T47D (cell line): Measurements from ENCODE around the gene FPR2.

Source experiments
- DNase-seq, 2 experiments: peaks; one replicate each; pipeline versions ENCODE4 v3.0.0 to v3.0.0-alpha.2; 2011 to 2012; ENCODE audit warnings: low read depth in 1 of 2, low spot score in 1 of 2
- JUND ChIP-seq: IDR thresholded peaks from 2 replicates; pipeline ENCODE4 v1.6.1; 2012; ENCODE audit warnings: low read depth
- in situ Hi-C: cut with HindIII; loops from 2 replicates; pipeline ENCODE4 v1.10.0; 2016; ENCODE audit warnings: low sequenced_read_pairs, low pct_unique_long_range_greater_than_20kb

FPR2 gene

GRCh38 chr19:51779703-51780102 lies 18.7 kb downstream of the FPR2 start:
- in situ Hi-C loops: no loop called here
- no peak for TF ChIP-seq JUND
- DNase-seq: no peak

GRCh38 chr19:51780270-51780669 lies 19.3 kb downstream of the FPR2 start:
- in situ Hi-C loops: no loop called here
- DNase-seq: no peak
- no peak for TF ChIP-seq JUND

- no peak for TF ChIP-seq JUND
- in situ Hi-C loops: no loop called here
- DNase-seq: no peak
Measured at GRCh38 chr19:51781999-51782398, 21.0 kb downstream of the FPR2 start.

GRCh38 chr19:51783372-51783771 lies 22.4 kb downstream of the FPR2 start:
- in situ Hi-C loops: no loop called here
- peak in 1 of 2 experiments; percentile 58 for DNase-seq

GRCh38 chr19:51784109-51784785 lies 23.3 kb downstream of the FPR2 start:
- in situ Hi-C loops: no loop called here
- DNase-seq: no peak
- TF ChIP-seq JUND: no peak

More at GRCh38 chr19:51783372-51783771, 22.4 kb downstream of the FPR2 start:
- no peak for TF ChIP-seq JUND

- no peak for TF ChIP-seq JUND
- in situ Hi-C loops: no loop called here
- DNase-seq: no peak
Measured at GRCh38 chr19:51784922-51785690, 24.1 kb downstream of the FPR2 start.

GRCh38 chr19:51786646-51787494 lies 25.9 kb downstream of the FPR2 start:
- in situ Hi-C loops: no loop called here
- no peak for TF ChIP-seq JUND
- no peak for DNase-seq

GRCh38 chr19:51788029-51788428 lies 27.0 kb downstream of the FPR2 start:
- TF ChIP-seq JUND: no peak
- in situ Hi-C loops: no loop called here
- no peak for DNase-seq

GRCh38 chr19:51789061-51789795 lies 28.2 kb downstream of the FPR2 start:
- no peak for TF ChIP-seq JUND
- no peak for DNase-seq
- in situ Hi-C loops: no loop called here

- no peak for TF ChIP-seq JUND
- in situ Hi-C loops: no loop called here
- DNase-seq: no peak
Measured at GRCh38 chr19:51792932-51793331, 32.0 kb downstream of the FPR2 start.

GRCh38 chr19:51793994-51794393 lies 33.0 kb downstream of the FPR2 start:
- in situ Hi-C loops: no loop called here
- no peak for TF ChIP-seq JUND
- DNase-seq: no peak

- DNase-seq: no peak
- in situ Hi-C loops: no loop called here
- TF ChIP-seq JUND: 0 out of 2 replicates have a peak, but pooled peaks have one; percentile 17
Measured at GRCh38 chr19:51794885-51795490, 34.0 kb downstream of the FPR2 start, which contains the start of gene FPR3. Gene FPR3, plus strand, starts transcription at chr19:51795157. Its CDS starts 28,592 bp downstream, at chr19:51823749.
